Measurements from ENCODE around the gene GALNTL6. TPM values are rescaled to one million over a fixed set of nuclear protein-coding genes. Genes with fewer than 3 reads are reported as not detected.

Gene GALNTL6
- total RNA-seq, 4 donors from 2014 or later = not detected

DNA sequence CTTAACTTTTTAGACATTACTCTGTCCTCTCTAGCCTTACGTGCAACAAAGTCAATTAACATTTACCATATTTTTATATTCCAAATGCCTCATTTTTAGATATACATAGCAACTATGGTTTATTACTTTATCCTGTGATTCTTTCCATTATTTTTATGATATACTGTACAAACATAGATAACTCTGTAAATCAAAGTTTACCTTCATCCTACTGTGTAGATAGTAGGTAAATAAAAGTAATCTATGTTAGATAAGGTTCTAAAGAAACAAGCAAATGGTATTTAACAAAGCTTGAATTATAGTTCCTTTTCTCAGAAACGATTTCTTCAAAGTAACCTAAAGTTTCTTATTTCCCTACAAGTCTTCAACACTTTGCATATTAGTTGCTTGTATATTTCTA lies 350.0 kb downstream of the GALNTL6 start:
- TF ChIP-seq, protein P1, sequence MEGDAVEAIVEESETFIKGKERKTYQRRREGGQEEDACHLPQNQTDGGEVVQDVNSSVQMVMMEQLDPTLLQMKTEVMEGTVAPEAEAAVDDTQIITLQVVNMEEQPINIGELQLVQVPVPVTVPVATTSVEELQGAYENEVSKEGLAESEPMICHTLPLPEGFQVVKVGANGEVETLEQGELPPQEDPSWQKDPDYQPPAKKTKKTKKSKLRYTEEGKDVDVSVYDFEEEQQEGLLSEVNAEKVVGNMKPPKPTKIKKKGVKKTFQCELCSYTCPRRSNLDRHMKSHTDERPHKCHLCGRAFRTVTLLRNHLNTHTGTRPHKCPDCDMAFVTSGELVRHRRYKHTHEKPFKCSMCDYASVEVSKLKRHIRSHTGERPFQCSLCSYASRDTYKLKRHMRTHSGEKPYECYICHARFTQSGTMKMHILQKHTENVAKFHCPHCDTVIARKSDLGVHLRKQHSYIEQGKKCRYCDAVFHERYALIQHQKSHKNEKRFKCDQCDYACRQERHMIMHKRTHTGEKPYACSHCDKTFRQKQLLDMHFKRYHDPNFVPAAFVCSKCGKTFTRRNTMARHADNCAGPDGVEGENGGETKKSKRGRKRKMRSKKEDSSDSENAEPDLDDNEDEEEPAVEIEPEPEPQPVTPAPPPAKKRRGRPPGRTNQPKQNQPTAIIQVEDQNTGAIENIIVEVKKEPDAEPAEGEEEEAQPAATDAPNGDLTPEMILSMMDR (IDR thresholded peaks at IDR 0.05; ENCODE audit: low read depth) = no peak

DNA sequence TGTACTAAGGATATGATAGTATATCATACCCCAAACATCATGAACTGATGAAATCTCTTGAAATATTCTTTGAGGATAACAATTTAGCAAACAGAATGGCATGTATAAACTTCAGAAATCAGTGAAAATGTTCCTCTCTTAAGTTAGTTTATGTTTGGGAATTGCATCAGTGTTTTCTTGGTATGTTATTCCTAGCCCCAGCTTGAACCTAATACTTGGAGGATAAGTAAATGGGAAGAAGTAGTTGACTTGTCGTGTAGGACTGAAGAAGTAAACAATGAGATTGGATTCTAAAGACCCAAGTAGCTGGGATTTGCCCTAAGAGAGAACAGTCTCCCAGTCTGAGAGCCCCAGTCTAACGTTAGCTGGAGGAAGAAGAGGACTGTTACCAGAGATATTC lies 355.7 kb downstream of the GALNTL6 start:
- TF ChIP-seq, protein P1 (IDR thresholded peaks at IDR 0.05; ENCODE audit: low read depth) = no peak

DNA sequence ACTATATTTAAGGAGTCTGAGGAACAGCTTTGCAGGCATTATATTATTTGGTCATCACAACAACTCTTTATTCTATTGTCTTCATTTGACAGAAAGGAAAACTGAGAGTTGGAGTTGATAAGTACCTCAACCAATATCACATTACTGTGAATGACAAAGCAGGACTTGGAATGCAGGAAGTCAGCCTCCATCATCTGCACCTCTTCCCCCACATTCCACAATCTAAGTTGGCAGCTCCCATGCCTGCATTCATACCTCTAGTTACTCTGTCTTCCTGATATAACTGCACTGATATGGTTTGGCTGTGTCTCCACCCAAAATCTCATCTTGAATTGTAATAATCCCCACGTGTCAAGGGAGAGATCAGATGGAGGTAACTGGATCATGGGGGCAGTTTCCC lies 356.7 kb downstream of the GALNTL6 start:
- TF ChIP-seq, protein P1 (IDR thresholded peaks at IDR 0.05; ENCODE audit: low read depth) = no peak

DNA sequence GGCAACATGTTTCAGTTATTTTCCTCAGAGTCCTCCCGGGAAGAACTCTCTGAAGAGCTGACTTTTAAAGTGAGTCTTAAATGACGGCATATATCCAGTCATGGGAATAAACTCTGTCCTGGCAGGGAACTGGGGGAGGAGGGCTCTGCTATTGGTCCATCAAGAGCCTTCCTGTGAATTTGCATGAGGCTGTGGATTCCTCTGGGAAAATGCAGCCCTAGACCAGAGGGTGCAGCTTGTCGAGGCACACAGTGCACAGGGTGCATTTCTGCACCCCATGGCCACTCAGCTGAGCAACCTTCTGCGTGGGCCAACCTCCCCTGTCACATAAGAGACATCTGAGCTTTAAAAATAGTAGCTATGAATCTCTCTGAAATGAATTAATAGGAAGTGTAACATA lies 360.0 kb downstream of the GALNTL6 start:
- TF ChIP-seq, protein P1 (IDR thresholded peaks at IDR 0.05; ENCODE audit: low read depth) = no peak

DNA sequence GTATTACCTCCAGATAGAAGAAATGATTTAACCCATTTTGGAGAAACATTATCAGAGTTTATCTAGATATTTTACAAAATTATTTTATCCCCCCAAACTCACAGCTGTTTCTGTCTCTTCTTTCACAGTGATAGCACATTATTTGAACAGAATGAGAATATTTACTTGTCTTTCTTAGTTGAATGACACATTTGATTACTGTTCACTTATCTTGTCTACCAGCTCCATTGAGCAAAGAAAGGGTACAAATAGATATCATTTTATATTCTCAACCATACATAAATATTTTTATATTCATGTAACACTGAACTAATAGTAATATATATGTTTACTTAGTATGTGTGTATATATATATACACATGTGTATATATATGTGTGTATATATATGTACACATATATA lies 364.2 kb downstream of the GALNTL6 start:
- TF ChIP-seq, protein P1 (IDR thresholded peaks at IDR 0.05; ENCODE audit: low read depth) = no peak

DNA sequence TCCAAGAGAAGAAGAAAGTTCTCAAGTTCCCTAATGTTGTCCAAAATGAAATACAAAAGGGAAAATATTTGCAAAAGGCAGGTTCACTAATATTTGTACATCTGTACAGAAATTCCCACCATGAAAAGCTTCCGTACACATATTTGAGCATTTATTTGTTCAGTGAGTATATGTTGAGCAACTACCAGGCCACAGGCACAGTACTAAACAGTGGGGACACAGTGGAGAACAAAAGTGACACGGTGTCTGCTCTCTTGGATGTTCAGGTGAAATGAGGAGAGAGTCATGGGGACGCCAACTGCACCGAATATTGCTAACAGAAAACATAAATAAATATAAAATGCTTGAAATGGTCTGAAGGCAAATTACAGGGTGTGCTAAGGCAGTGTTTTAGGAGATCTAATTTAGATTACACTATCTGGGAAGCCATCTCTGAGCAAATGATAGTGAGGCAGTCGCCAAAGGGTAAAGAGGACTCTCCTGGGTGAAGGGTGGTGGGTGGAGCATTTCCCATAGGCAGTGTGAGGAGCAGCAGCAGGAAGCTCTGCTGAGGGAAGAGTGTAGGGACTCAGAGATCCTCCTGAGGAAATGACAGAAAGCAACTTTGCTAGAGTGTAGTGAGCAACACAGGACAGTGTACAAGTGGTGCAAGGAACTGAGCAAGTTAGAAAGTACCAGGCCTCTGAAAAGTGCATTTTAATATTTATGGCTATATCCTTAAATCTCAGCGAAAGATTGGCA lies 375.2 kb downstream of the GALNTL6 start:
- TF ChIP-seq, protein P1 (IDR thresholded peaks at IDR 0.05; ENCODE audit: low read depth) = no peak

DNA sequence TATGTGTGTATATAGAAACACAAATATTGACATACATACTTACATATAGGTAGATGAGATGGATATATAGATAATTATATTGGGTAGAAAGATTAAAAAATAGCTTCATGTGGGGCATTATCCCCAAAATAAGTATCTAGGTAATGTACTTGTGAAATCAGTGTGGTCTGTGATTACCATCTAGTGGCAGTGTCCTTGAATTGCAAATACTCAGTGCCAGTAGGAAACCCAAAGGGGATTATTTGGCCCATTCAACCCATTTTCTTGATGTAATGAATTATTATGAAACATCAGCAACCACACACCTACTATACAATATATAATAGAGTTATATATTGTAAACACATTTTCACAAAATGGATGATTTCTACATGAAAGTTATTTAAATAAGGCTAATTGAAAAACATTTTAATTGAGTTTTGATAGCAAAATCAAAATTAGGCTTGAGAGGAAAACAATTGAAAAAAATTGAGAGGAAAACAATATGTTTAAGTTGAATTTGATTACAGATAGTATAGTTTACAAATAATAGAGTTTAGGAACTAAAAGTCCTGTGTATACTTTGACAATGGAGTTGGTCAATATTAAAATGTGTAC lies 389.4 kb downstream of the GALNTL6 start:
- TF ChIP-seq, protein P1 (IDR thresholded peaks at IDR 0.05; ENCODE audit: low read depth) = no peak
